DMS53 treated with DMSO at 0.1 percent for 48 hours (cell line): ENCODE results near the gene RASGRF1.
"Not testable (repeated sequence)": the region's sequence is repeated elsewhere in the genome, so short reads cannot be mapped to it uniquely, and the experiment has no call there.

Source experiments
- DNase-seq: peaks from one replicate; lab custom pipeline; 2025; ENCODE audit not compliant: unreplicated experiment; lab: John Stamatoyannopoulos, UW

The RASGRF1 gene

DNA sequence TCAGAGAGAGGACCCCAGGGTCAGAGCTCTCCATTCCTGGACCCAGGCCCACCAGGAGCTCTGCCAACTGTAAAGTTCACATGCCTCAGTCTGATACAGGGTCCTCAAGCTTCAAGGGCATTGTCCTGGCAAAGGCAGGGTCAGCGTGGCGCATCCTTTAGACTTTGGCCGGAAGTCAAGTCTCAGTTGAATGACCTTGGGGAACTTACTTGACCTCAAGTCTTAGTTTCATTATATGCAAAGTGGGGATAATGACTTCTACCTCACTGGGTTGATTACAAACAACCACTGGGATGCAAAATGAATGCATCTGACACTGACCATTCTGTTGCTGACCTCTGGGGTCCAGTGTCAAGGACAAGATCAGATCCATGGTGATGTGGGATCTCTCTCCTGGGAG is 75.2 kb downstream of the RASGRF1 start:
- DNase-seq, result no peak

DNA sequence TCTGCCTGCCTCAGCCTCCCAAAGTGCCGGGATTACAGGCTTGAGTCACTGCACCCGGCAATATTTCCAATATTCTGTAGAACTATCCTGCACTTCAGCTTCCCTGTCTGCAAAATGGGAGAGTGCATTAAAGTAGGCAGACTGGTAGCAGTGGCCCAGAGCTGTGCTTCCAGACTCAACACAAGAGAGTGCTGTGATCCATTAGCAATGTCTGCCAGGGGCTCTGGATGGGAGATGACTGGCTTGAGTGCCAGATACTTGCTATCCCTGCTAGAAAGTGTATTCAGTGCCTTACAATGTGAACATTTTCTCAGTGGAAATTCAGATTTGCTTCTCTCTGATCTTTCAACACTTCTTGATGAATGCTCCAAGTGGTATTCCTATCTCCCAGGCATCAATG is 80.3 kb downstream of the RASGRF1 start:
- no peak for DNase-seq

DNA sequence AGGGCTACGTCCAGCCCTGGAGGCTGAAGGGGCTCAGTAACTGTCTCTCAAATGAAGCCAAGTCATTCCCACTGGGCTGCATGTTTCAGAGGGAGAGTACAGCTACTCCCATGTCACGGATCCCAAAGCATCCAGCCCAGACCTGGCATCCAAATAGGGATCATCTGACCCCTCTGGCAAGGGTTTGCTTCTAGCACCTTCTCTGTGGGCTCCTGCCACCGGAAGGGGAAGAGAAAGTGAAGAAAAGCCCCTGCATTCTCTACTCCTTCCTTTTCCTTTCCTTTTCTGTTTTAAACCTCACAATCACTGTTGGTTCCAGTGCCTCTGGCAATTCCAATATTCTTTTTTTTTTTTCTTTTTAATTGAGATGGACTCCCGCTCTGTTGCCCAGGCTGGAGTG is 81.2 kb downstream of the RASGRF1 start:
- DNase-seq, result no peak

DNA sequence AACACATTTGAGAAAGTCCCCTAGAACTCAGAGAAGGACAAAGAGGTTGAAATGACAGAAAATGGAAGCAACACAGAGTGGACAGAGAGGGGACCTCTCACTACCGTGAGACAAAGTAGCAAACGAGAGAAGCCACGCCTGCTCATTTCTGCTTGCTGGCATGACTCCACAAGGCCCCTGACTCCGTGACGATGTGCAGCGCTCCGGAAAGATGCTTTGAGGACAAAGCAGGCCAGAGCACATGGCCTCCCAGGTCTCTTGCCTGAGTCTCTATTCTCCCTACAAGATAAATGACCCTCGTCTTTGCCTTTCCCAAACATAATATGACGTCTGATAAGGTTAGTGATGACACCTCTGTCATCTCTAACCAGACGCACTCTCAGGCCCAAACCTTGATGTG is 81.9 kb downstream of the RASGRF1 start:
- no peak for DNase-seq

DNA sequence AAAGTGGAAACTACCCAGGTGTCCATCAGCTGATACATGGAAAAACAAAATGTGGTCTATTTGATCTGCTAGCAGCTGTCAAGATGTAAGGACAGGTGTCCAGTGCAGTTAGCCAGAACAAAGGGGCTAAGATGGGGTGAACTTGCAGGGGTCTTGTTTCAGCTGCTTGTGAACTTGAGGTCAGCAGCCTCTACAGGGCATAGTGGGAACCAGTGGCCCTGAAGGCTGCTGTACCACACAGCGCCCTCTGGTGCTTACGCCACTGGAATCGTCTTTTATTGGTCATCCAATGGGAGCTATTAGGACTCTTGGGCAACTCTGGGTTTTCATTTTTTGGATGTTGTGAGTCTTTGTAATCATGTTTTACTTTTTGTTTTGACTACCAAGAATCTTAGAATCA is 83.5 kb downstream of the RASGRF1 start:
- no peak for DNase-seq

DNA sequence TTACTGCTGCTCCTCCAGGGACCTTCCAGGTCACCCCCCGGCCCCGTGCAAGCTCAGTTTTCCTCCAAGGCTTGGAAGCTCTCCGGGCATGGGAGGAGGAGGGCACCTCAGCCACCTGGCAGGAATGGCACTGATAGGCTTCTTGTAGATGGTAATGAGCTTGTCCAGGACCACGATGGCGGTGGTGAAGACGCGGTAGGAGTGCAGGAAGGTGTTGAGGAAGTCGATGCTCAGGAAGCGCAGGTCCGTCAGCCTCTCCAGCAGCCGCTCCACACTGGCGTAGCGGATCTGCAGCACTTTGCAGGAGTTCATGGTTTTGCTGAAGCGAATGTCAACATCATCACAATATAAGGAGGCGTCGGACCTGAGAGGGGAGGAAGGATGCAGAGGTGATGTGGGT is 84.5 kb downstream of the RASGRF1 start:
- no peak for DNase-seq

DNA sequence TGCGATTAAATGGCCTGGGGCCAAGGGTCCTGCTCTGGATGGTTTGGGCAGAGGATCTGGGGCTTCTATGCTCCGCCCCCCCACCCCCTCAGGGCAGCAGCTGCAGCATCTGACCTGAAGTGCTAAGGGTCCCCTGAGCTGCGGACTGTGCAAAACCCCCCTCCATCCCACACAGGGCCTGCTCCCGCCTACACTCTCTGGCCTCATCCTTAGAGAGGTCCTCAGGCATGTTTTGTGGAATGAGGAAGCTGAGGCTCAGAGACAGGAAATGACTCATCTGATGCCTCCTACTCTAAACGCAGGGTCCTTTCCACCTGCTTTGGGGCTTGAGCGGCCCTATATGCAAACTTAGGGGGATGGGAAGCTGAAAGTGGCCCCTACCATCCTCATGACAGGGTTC is 86.2 kb downstream of the RASGRF1 start:
- peak; percentile 36 for DNase-seq

DNA sequence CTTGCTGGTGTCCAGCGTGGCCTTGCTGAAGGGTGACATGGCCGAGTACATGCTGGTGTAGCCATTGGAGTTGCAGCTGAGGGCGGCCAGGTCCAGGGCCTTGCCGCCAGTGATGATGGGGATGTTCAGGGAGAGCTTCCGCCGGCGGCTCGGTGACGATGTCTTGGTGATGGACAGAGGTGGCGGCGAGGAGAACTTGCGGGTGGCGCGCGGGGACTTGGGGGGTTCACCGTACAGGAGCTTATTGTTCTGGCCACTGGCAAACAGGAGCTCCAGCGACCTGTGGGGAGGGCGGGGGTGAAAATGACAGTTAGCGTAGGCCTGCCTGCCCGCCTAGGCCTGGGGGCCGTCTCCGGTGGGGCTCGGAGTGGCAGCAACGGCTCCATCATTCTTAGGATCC is 86.7 kb downstream of the RASGRF1 start:
- no peak for DNase-seq

DNA sequence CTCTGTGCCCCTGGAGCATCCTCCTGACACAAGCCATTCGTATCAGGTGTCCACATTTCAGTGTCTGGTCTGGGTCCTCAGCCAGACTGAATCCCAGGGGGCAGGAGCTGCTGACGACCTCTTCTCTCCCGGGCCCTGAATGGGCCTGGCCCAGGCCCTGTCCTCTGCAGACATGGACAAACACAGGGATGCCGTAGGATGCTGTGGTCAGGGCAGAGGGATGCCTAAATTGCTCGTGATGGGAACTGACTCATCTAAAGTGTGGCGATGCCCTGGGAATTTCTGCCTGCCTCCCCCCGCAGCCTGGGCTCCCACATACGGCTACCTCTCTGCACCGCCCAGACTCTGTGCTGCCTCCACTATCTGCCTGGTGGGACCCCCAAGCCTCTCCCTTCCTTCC is 87.3 kb downstream of the RASGRF1 start:
- no peak for DNase-seq

DNA sequence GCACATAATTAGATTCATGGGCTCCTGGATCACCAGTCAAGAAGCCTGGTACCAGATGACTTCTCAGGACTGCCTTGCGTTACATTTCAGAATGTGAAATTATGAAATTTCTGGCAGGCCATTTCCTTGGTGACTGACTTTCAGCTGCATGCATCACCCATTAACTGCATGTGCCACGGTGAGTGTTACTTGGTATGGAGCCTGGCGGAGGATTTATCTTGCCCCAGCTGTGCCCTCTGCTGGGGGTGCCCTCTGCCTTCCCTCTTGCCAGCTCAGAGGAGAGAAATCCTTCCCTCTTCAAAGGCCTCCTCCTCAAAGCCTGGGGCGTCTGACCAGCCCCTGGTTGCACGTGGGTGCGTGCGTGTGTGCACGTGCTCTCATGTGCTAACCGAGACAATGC is 88.0 kb downstream of the RASGRF1 start:
- no peak for DNase-seq

DNA sequence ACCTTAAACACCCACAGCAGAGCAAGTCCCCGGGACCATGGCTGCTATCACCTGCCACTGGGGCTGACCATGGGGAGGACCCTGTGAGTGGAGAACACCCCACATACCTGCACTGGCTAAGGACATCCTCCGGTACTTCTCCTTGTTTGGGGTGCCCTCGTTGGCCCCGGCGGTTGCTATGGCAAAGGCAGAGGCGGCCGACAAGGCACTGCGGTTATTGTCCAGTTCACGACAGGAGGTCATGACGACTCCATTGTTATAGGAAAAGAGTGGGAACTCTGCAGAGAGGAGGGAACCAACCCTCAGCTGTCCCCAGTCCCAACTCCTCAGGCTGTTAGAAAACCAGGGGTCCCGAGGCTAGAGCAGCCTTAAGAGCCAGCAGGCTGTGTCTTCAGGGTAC is 90.9 kb downstream of the RASGRF1 start:
- DNase-seq, result no peak

DNA sequence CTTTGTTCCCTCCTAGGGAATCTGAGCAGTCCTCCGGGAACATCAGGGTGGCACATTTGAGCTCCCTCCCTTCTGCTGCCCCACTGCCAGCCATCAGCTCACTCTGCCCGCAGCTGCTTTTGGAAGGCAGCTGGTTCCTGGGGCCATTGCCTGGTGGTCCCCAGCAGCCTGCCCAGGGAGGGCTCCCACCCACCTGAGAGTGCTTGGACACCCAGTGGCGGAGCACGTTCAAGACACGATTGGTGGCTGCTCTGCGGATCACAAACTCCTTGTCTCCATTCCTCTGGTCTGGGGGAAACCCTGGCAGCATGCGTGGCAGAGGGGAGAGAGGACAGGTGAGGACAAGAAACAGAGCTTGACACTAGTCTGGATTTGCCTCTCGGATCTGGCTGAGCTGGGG is 92.1 kb downstream of the RASGRF1 start:
- no peak for DNase-seq

DNA sequence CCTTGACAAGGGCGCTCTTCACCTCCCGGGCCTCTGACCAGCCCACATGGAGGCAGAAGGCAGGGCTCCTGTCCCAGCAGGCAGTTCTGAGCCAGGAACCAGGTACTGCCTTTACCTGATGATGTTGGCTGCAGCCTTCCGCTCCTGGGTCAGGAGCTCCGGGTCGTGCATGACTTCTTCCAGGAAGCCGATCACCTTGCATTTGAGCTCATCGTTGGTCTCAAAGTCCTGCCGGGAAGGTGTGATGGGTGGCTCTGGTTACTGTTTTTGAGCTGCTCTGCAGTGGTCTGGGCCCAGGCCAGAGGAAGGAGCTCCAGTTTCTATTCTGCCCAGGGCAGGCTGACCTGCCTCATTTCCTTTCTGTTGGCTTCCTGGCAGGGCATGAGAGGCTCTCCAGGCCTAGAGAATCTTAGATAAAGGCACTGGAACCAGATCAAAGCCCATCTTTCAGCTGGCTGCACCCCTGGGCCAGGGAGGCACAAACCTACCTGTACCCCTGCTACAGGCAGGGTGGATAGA is 92.5 kb downstream of the RASGRF1 start:
- DNase-seq, result no peak

DNA sequence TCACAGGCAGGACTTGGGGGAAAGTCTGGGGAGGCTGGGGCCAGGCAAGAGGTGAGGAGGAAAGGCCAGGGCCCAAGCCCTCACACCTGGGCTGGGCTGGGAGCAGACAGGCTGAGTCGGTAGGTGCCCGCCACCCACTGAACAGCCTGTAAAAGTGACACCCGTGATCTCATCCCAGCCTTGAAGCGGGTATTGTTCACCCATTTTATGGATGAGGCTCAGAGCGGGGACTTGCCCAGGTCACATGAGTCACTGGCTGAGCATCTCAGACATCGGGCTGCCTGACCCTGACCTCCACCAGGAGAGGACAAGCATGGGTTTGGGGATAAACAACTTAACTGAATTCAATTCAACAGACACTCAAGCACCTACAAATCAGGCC is 93.7 kb downstream of the RASGRF1 start:
- no peak for DNase-seq

DNA sequence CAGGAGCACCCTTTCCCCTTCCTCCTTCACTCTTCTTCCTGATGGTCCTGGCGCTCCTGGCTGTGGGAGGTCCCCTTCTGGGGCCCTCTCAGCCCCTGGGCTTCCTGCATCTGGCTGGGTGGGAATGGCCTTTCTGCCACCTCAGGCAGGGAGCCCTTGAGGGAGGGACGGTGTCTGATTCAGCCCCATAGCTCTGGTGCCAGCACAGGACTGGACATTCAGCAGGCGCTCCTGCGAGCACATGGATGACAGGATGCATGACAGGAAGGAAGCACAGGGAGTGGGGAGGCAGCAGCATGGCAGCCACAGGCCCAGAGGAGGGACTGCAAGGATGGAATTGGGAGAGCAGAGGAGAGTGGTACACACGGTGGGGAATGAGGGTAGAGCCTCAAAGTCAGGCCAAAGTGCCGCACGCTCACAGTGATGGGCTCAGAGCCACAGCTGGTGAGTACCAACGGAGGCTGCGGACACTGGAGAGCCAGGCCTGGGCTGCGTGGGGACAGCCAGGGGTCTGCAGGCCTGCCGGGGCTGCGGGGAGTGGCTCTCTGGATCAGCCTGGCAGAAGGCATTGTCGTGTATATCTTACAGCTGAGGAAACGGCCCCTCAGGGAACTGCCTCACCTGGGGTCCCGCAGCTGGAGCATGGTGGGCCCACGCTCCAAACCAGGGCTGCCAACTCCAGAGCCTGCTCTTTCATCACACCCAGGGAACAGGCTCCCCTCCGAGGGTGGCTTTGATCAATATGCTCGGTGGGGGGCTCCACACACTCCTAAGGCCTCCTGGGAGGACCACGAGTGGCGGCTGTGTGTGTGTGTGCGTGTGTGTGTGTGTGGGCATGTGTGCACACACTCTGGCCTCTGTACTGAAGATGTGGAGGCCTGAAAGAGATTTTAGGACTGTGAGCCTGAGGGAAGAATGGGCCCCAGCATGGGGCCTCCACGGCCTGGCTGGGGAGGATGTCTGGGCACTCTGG is 94.4 kb downstream of the RASGRF1 start:
- no peak for DNase-seq

DNA sequence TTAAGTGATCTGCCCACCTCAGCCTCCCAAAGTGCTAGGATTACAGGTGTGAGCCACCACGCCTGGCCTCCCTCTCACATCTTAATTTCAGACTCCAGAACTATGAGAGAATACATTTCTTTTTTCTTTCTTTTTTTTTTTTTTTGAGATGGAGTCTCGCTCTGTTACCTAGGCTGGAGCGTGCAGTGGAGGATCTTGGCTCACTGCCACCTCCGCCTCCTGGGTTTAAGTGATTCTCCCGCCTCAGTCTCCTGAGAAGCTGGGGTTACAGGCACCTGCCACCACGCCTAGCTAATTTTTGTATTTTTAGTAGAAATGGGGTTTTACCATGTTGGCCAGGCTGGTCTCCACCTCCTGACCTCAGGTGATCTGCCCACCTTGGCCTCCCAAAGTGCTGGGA is 95.4 kb downstream of the RASGRF1 start:
- DNase-seq, result not testable (repeated sequence)

DNA sequence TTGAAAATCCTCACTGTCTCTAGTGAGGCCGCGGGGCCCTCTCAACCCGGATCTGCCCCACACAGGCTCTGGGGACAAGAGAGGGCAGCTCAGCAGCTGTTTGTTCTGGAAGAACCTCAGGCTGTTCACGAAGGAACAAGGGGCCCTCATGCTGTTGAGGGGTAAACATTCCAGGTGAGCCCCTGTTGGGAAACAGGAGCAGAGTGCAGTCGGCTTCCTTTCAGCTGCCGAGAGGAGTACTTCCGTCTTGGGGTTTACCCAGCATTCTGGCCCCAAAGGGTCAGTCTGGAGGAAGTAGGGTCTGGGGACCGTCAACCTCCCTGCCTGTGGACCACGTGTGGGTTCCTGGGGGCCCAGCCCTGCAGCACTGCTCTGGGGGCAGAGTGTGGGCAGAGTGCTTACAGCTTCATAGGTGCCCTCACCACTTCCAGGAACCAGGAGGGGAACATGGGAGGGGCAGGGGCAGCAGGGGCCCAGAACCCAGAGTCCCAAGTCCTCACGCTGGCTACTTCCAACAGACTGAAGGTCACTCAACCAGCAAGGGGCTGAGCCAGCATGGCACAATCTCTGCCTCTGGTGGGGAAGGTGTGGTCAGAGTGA is 96.5 kb downstream of the RASGRF1 start:
- DNase-seq, result no peak

DNA sequence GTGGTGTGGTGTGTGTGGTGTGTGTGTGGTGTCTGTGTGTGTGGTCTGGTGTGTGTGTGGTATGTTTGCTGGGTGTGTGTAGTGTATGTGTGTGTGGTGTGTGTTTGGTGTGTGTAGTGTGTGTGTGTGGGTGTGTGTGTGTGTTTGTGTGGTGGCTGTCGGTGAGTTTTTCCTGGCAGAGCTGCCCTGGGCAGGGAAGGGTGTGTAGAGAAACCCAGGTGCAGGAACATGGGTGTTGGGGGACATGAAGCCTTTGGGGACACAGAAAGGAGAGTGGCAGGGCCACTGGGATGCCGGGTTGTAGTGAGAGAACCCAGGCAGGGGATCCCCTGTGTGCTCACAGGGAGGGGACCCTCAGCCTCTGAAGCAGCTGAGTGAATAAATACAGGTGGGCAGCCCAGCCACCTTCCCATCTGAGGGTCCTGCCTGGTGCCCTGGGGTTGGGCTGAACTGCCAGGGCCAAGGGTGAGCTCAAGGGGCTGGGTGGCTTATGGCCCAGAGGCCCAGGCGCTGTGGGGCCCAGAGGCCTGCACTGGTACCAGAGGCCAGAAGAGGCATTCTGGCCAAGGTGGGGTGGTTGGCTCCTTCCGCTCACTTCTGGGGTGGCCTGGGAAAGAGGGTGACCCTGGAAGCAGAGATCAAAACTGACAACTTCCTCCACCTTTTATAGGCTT is 97.2 kb downstream of the RASGRF1 start:
- DNase-seq, result no peak

DNA sequence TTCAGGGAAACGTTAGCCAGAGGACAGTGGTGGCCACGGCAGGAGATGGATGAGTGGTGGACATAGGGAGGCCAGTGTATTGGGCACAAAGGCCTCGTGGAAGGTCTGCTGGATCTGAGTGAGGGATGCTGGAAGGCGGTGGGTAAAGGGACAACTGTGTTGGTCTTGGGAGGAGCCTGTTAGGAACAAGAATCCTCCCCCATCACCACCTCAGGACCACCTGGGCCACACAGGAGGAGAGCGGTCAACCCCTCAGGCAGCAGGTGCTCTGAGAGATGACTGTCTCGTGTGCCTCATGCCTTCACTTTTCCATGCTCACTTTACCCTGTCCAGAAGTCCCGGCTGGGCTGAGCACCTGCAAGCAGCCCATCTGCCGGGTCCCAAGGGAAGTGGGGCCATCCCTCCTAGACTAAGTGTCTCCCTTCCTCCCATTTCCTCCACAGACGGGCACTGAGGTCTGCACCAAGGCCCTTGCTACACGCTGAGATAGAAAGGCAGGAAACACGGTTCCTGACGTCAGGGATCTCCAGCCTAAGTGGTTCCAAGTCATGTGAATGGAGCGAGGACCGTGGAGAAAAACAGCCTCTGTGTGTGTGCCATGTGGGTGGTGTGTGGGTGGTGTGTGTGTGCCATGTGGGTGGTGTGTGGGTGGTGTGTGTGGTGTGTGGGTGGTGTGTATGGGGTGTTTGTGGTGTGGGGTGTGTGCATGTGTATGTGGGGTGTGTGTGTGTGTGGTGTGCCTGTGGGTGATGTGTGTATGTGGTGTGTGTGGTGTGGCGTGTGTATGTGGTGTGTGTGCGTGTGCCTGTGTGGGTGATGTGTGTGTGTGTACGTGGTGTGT is 97.9 kb downstream of the RASGRF1 start:
- DNase-seq, result no peak

DNA sequence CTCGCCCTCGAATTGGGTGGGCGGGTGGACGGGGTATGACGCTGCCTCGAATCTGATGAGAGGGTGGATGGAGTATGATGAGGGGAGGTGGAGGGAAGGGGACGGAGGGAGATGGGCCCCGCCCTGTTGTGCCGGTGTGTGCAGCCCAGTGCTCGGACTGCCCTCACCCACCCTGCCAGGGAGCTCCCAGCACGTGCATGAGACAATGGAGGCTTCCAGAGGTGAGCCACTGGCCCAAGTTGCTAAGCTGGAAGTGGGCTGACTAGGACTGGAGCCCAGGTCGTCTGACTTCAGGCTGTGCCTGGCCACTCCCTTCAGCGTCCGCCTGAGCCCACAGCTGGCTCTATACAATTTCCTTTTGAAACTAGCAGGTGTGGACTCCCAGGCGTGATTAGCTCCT is 98.7 kb downstream of the RASGRF1 start:
- DNase-seq, result no peak

DNA sequence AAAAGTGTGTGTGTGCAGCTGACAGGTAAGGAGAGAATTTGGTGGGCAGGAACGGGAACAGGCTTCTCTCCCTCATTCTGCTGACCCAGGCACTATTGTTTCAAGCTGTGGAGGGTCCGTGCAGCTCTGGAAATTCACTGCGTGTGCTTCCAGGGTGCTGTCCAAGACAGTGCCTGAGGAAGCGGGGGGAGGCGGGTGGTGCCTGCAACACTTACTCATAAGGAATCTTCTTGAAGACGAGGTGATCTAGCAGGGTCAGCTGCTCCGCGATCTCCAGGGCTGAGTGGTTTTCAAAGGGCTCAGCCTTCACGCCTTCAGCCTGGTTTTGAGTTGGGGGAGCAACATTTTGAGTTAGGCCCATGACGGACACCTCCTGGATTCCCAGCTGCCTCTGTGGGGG is 99.1 kb downstream of the RASGRF1 start:
- DNase-seq, result no peak
